Hepatocyte (in vitro differentiated cells): ENCODE results near the gene NUAK2. TPM values are rescaled to one million over a fixed set of nuclear protein-coding genes. Genes with fewer than 3 reads are reported as not detected.
A peak's percentile ranks its signal among the peaks of the same experiment; 100 is the strongest.

Experiments
- DNase-seq: peaks from one replicate; pipeline ENCODE4 v3.0.0-alpha.2; 2016; ENCODE audit warnings: low spot score
- H2AFZ ChIP-seq: fragments of 200-600 bp; sonication (generic); 2 replicates; pipeline ENCODE4 v1.6.0; 2016; ENCODE audit warnings: antibody characterized with exemption, mild to moderate bottlenecking
- H3K27ac ChIP-seq: fragments of 200-600 bp; sonication (generic); 2 replicates; pipeline ENCODE4 v1.5.1; 2016; ENCODE audit warnings: mild to moderate bottlenecking
- H3K27me3 ChIP-seq: fragments of 200-600 bp; sonication (generic); 2 replicates; pipeline ENCODE4 v1.6.1; 2016
- H3K36me3 ChIP-seq: fragments of 200-600 bp; sonication (generic); replicated peaks from 2 replicates; pipeline ENCODE4 v1.5.1; 2016; ENCODE audit warnings: low read depth; ENCODE audit not compliant: insufficient read depth
- H3K4me1 ChIP-seq: fragments of 200-600 bp; sonication (generic); 2 replicates; pipeline ENCODE4 v1.5.1; 2016; ENCODE audit warnings: mild to moderate bottlenecking, moderate library complexity; ENCODE audit not compliant: insufficient read depth
- H3K4me2 ChIP-seq: fragments of 200-600 bp; sonication (generic); 2 replicates; pipeline ENCODE4 v1.6.0; 2016
- H3K4me3 ChIP-seq: fragments of 200-600 bp; sonication (generic); 2 replicates; pipeline ENCODE4 v1.5.1; 2016; ENCODE audit warnings: mild to moderate bottlenecking
- H3K79me2 ChIP-seq: fragments of 200-600 bp; sonication (generic); 2 replicates; pipeline ENCODE4 v1.6.0; 2017; ENCODE audit warnings: mild to moderate bottlenecking
- H3K9me2 ChIP-seq: fragments of 200-600 bp; sonication (generic); replicated peaks from 2 replicates; pipeline ENCODE4 v1.6.0; 2017; ENCODE audit warnings: mild to moderate bottlenecking; ENCODE audit not compliant: insufficient read depth
- H3K9me3 ChIP-seq: fragments of 200-600 bp; sonication (generic); 2 replicates; pipeline ENCODE4 v1.5.1; 2016; ENCODE audit warnings: low read depth, mild to moderate bottlenecking
- H4K20me1 ChIP-seq: fragments of 200-600 bp; sonication (generic); 2 replicates; pipeline ENCODE4 v1.6.0; 2016; ENCODE audit warnings: mild to moderate bottlenecking; ENCODE audit not compliant: insufficient read depth, poor library complexity, severe bottlenecking
- CTCF ChIP-seq: fragments of 200-600 bp; sonication (generic); IDR thresholded peaks from 2 replicates; pipeline ENCODE4 v1.5.1; 2016; ENCODE audit warnings: antibody characterized with exemption, mild to moderate bottlenecking; ENCODE audit not compliant: poor library complexity
- EZH2 ChIP-seq: fragments of 200-600 bp; sonication (generic); IDR thresholded peaks from 2 replicates; pipeline ENCODE4 v1.6.1; 2016; ENCODE audit warnings: antibody characterized with exemption, mild to moderate bottlenecking, borderline replicate concordance
- EZH2phosphoT487 ChIP-seq: fragments of 200-600 bp; sonication (generic); IDR thresholded peaks from one replicate; pipeline ENCODE4 v1.6.1; 2018; ENCODE audit warnings: antibody characterized with exemption, mild to moderate bottlenecking, low read depth, moderate library complexity; ENCODE audit not compliant: unreplicated experiment, severe bottlenecking
- WGBS: methylation state at CpG from one replicate; pipeline ENCODE4 v1.1.6; 2016; ENCODE audit warnings: low lambda C conversion rate; ENCODE audit errors: missing lambda C conversion rate; 5-methylcytosine and 5-hydroxymethylcytosine counted together
- polyA plus RNA-seq: library from polyadenylated mRNA; unstranded; fragments of >200 nt; fragmentation: Nextera tagmentation; extraction: Ambion mirVana; gene quantifications from 2 replicates; pipeline ENCODE4 v1.2.1, GENCODE V29; 2016
- total RNA-seq: library from RNA; depleted of rRNA; stranded (reverse); fragments of >200 nt; gene quantifications from 2 replicates; pipeline ENCODE4 v1.2.3, GENCODE V29; 2014

Gene NUAK2
- total and polyA plus RNA-seq, 2 experiments from 2014 or later, result 13.4 to 20.7 TPM

DNA sequence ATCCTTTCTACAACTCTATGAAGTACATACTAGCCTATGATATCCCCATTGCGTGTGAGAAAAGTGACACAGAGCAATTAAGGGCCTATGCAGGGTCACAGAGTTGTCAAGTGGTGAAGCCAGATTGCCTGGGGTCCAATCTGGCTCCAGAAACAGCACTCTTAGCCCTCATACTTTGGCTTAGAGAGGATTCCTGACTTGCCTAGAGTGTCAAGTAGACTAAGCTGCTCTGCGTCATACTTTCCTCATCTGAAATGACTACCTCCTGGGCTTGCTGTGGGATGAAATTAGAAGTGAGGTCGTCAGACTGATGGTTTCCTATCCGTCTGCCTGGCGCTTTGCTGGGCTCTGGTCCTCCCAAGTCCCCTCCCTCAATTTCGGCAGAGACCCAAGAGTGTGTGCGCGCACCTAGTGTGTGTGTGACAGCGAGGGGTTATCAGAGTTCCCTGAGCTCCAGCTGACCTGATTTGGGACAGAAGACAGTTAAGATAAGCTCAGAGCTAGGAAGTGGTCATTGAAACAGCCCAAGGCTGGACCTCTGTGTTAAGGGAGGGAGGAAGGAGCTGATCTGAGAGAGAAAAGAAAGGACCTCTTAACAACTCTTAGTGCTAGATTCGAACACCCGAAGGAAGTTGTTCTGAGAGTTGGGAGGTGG lies 5.4 kb upstream of the NUAK2 start:
- no peak overlapping the region for H2AFZ ChIP-seq
- H3K9me2 ChIP-seq, result no peaks in the 10 kb centered on the region
- no peak overlapping the region for H3K4me3 ChIP-seq
- no peaks in the 10 kb centered on the region for H3K36me3 ChIP-seq
- no peak for DNase-seq
- 80% methylated on average over 11 of the region's 11 CpGs for WGBS
- no peaks in the 10 kb centered on the region for H3K9me3 ChIP-seq
- H3K4me1 ChIP-seq, result peaks cover 3% of the 10 kb centered on the region
- H4K20me1 ChIP-seq, result no peaks in the 10 kb centered on the region
- H3K27ac ChIP-seq, result no peak overlapping the region
- no peaks in the 10 kb centered on the region for H3K79me2 ChIP-seq
- no peak overlapping the region for H3K4me2 ChIP-seq
- H3K27me3 ChIP-seq, result no peaks in the 10 kb centered on the region
- no peak for TF ChIP-seq CTCF
- no peak for TF ChIP-seq EZH2phosphoT487
- TF ChIP-seq EZH2, result no peak

DNA sequence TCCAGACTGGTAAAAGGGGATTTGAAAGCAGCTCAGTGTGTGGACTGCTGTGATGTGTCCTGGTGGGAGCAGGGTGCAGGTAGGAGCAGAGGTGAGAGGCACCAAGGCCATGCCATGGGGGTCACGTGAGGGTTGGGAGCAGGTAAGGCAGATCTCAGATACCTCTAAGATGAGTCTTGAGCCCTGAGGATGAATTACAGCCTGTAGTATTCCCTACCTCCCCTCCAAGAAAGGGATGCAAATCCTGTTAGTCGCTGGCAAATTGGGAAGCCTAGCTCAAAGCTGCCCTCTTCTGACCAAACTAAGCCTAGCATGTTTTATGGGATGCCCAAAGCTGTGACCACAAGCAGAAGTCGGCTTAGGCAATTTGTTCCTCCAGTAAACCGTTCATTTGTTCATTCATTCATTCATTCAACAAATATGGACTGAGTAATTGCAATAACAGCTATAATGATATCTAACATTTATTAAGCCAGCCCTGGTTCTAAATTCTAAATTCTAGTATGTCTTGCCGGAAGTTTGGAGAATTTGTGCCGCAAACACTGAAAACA lies 3.9 kb upstream of the NUAK2 start:
- H3K4me2 ChIP-seq, result no peak overlapping the region
- H3K9me3 ChIP-seq, result no peaks in the 10 kb centered on the region
- 37% methylated on average over 6 of the region's 6 CpGs for WGBS
- H3K36me3 ChIP-seq, result no peaks in the 10 kb centered on the region
- peak overlapping the region; percentile 72 for H3K27ac ChIP-seq
- no peaks in the 10 kb centered on the region for H3K9me2 ChIP-seq
- TF ChIP-seq EZH2phosphoT487, result no peak
- TF ChIP-seq CTCF, result peak; percentile 74
- TF ChIP-seq EZH2, result no peak
- H3K79me2 ChIP-seq, result peaks cover 7% of the 10 kb centered on the region
- H3K27me3 ChIP-seq, result no peaks in the 10 kb centered on the region
- H3K4me3 ChIP-seq, result no peak overlapping the region
- DNase-seq, result peak; percentile 81
- peaks cover 3% of the 10 kb centered on the region for H3K4me1 ChIP-seq
- no peaks in the 10 kb centered on the region for H4K20me1 ChIP-seq
- H2AFZ ChIP-seq, result no peak overlapping the region

DNA sequence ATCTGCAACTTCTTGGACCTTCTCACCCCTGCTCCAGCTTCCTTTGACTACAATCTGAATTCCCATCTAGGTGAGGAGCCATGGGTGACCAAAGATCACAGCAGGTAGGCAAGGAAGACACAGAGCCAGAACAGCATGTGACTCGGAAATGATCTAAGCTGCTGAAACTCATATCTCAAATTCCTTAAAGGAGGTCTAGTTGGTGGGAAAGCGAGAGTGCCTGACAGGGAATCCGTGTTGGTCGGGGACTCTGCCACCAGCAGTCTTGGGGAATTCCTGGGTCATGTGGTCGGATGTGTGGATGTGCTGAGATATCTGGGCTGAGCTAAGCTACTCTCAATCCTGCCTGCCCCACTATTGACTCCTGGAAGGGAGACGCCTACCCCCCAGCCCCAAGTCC lies 3.2 kb upstream of the NUAK2 start:
- no peaks in the 10 kb centered on the region for H4K20me1 ChIP-seq
- 55% methylated on average over 6 of the region's 6 CpGs for WGBS
- peak overlapping the region; percentile 72 for H3K27ac ChIP-seq
- no peaks in the 10 kb centered on the region for H3K36me3 ChIP-seq
- peak; percentile 67 for DNase-seq
- no peaks in the 10 kb centered on the region for H3K9me2 ChIP-seq
- no peak overlapping the region for H3K4me2 ChIP-seq
- no peaks in the 10 kb centered on the region for H3K9me3 ChIP-seq
- peaks cover 3% of the 10 kb centered on the region for H3K4me1 ChIP-seq
- no peak overlapping the region for H3K4me3 ChIP-seq
- H3K79me2 ChIP-seq, result peaks cover 11% of the 10 kb centered on the region
- no peaks in the 10 kb centered on the region for H3K27me3 ChIP-seq
- TF ChIP-seq CTCF, result no peak
- no peak for TF ChIP-seq EZH2phosphoT487
- TF ChIP-seq EZH2, result no peak
- no peak overlapping the region for H2AFZ ChIP-seq
